ENCODE measurements around the gene TLR1. TPM values are rescaled to one million over a fixed set of nuclear protein-coding genes. Genes with fewer than 3 reads are reported as not detected.
A peak's percentile ranks its signal among the peaks of the same experiment; 100 is the strongest.
"Not testable (repeated sequence)": the region's sequence is repeated elsewhere in the genome, so short reads cannot be mapped to it uniquely, and the experiment has no call there.

The TLR1 gene
- total RNA-seq, 1 donor from 2014 or later: 4.3 TPM

DNA sequence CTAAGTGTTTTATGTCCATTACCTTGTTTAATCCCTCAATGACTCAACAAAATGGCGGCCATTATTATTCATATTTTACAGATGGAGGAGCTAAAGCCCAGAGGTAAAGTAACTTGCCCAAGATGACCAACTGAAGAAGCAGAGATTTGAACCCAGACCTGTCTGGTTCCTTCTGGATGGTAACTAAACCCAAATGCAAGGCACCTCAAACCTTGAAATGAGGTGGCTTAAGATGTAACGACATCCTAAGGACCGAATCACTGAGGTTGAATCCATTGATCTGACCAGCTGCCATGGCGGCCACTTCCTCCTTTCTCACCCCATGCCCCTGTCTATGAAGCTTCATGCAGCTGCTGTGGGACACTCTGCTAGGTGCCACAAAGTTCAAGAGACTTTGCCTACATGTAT lies 22.7 kb downstream of the TLR1 start:
- ATAC-seq (no peak), DNase-seq (ENCODE audit: missing footprints) (no peak)
- intact Hi-C loops (cut with DNase I): loop anchor here (2.0 to 5.0 kb wide), 2 partner anchors 23 to 605 kb away; no protein-coding TSS in a partner anchor

- DNase-seq (ENCODE audit: missing footprints): no peak
- intact Hi-C loops (cut with DNase I): loop anchor here (5.0 kb wide), 1 partner anchor 604 kb away; no protein-coding TSS in a partner anchor
- no peak for ATAC-seq
These were observed 23.6 kb downstream of the TLR1 start for GRCh38 chr4:38780833-38781484.

- DNase-seq (ENCODE audit: missing footprints) (no peak), ATAC-seq (no peak)
- intact Hi-C loops (cut with DNase I): loop anchor here (5.0 kb wide), 1 partner anchor 602 kb away; no protein-coding TSS in a partner anchor
These were observed 24.8 kb downstream of the TLR1 start for GRCh38 chr4:38779790-38780189.

- ATAC-seq; DNase-seq (ENCODE audit: missing footprints); intact Hi-C loops (cut with DNase I): not testable (repeated sequence)
These were observed 26.7 kb downstream of the TLR1 start for GRCh38 chr4:38777925-38778324.

GRCh38 chr4:38775326-38775725 lies 29.3 kb downstream of the TLR1 start:
- DNase-seq (ENCODE audit: missing footprints) (no peak), ATAC-seq (no peak)
- intact Hi-C loops (cut with DNase I): no loop called here

GRCh38 chr4:38774181-38774955 lies 30.2 kb downstream of the TLR1 start:
- intact Hi-C loops (cut with DNase I): no loop called here
- ATAC-seq: no peak
- DNase-seq (ENCODE audit: missing footprints): no peak

DNA sequence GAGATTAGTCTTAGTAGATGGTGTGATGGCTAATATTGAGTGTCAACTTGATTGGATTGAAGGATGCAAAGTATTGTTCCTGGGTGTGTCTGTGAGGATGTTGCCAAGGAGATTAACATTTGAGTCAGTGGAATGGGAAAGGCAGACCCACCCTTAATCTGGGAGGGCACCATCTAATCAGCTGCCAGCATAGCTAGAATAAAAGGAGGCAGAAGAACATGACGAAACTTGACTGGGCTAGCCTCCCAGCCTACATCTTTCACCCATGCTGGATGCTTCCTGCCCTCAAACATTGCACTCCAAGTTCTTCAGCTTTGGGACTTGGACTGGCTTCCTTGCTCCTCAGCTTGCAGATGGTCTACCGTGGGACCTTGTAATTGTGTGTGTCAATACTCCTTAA lies 34.3 kb downstream of the TLR1 start:
- ATAC-seq: peak; percentile 21
- intact Hi-C loops (cut with DNase I); DNase-seq (ENCODE audit: missing footprints): not testable (repeated sequence)

DNA sequence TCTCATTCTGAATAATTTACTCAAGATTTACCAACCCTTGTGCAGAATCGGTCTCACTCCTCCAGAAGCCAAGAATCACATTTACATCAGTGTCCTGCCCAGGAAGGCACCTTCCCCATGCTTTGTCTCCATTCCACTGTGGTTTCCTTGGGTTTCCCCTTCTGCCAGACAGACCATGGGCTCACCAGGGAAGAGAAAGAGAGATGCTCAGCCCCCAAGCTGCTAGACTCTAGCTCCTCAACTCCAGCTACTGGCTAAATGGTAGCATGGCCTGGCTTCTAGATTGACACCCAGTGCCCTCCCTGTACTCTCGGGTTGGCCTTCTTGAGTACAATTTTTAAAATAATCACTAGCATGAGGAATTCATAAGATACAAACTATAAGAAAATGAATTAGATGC lies 34.7 kb downstream of the TLR1 start:
- ATAC-seq (no peak), DNase-seq (ENCODE audit: missing footprints) (no peak)
- intact Hi-C loops (cut with DNase I): no loop called here

GRCh38 chr4:38769441-38769840 lies 35.1 kb downstream of the TLR1 start:
- ATAC-seq: peak; percentile 41
- intact Hi-C loops (cut with DNase I): no loop called here

GRCh38 chr4:38768968-38769394 lies 35.6 kb downstream of the TLR1 start:
- ATAC-seq: peak; percentile 83
- intact Hi-C loops (cut with DNase I): no loop called here
- DNase-seq (ENCODE audit: missing footprints): no peak

More at GRCh38 chr4:38769441-38769840, 35.1 kb downstream of the TLR1 start:
- DNase-seq (ENCODE audit: missing footprints): no peak

DNA sequence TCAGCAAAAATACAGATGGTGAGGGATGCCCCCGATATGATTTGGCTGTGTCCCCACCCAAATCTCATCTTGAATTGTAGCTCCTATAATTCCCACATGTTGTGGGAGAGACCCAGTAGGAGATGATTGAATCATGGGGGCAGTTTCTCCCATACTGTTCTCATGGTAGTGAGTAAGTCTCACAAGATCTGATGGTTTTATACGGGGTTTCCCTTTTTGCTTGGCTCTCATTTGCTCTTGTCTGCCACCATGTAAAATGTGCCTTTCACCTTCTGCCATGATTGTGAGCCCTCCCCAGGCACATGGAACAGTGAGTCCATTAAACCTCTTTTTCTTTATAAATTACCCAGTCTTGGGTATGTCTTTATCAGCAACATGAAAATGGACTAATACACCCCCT lies 37.7 kb downstream of the TLR1 start:
- intact Hi-C loops (cut with DNase I); ATAC-seq; DNase-seq (ENCODE audit: missing footprints): not testable (repeated sequence)

- ATAC-seq (no peak), DNase-seq (ENCODE audit: missing footprints) (no peak)
- intact Hi-C loops (cut with DNase I): no loop called here
These were observed 39.2 kb downstream of the TLR1 start for GRCh38 chr4:38765382-38765781.

DNA sequence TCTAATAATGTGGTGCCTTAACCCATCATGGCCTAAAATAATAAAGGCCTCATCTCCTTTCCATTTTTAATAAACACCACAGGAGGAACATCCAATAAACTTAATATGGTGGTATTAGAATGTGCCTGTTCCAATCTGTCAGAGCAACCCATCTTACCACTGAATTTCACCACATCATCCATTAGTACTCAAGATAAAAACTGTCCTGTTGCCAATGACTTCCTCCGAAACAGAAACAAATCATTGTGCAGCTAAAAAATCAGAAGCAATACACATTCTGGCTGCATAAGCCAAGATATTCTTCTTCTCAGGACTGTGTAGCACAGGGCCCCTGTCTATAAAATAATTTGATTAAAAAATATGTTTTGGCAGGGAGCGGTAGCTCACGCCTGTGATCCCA lies 40.3 kb downstream of the TLR1 start:
- DNase-seq (ENCODE audit: missing footprints) (no peak), ATAC-seq (no peak)
- intact Hi-C loops (cut with DNase I): no loop called here

- DNase-seq (ENCODE audit: missing footprints) (no peak), ATAC-seq (no peak)
- intact Hi-C loops (cut with DNase I): no loop called here
These were observed 42.0 kb downstream of the TLR1 start for GRCh38 chr4:38762560-38762959.

GRCh38 chr4:38759790-38760122 lies 44.8 kb downstream of the TLR1 start:
- ATAC-seq: no peak
- intact Hi-C loops (cut with DNase I): loop anchor here (2.0 to 10.0 kb wide), 3 partner anchors 23 to 375 kb away; partner anchors contain the start of genes TLR10 and TLR6
- DNase-seq (ENCODE audit: missing footprints): no peak

DNA sequence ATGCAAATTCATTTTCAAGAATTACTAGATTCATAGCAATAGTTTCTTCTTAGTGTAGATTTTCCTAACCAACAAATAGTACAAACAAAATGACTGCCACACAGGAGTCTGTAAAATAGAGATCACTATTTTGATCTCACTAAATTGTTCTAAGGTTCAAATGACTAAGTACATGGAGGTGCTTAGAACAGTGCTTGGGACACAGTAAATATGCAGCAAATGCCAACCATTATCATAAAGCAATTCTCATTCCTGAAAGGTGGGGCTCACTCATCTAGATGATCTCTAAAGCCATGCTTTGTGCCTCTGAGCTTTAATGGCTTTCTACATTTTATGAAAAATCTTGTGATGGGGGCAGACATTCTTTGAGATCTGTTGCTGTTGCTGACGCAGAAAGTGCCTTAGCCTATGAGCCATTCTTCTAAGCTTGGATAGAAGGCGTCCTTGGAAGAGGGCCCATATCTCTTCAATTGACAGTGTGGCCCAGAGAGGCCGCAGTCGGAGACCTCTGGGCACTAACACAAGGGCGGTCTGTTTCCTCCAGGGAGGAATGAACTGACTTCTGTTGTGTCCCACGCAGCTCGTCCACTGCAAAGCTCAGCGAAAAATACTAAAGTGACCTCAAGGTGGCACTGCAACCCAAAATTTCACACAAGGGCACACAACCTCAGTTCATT lies 45.3 kb downstream of the TLR1 start:
- peak; percentile 85 for ATAC-seq
- intact Hi-C loops (cut with DNase I): loop anchor here (2.0 to 10.0 kb wide), 3 partner anchors 24 to 376 kb away; partner anchors contain the start of genes TLR10 and TLR6
- DNase-seq (ENCODE audit: missing footprints): peak; percentile 78

GRCh38 chr4:38757945-38758600 lies 46.5 kb downstream of the TLR1 start:
- no peak for ATAC-seq
- no peak for DNase-seq (ENCODE audit: missing footprints)
- intact Hi-C loops (cut with DNase I): loop anchor here (2.0 to 10.0 kb wide), 3 partner anchors 25 to 377 kb away; partner anchors contain the start of genes TLR10 and TLR6

- peak; percentile 87 for DNase-seq (ENCODE audit: missing footprints)
- intact Hi-C loops (cut with DNase I): loop anchor here (10.0 kb wide), 1 partner anchor 382 kb away; no protein-coding TSS in a partner anchor
- peak; percentile 95 for ATAC-seq
These were observed 51.4 kb downstream of the TLR1 start for GRCh38 chr4:38752941-38753806.

All from Right ventricle myocardium inferior (tissue), 1 donor.